ENCODE data around the gene MORF4L1.
"Not testable (repeated sequence)": the region's sequence is repeated elsewhere in the genome, so short reads cannot be mapped to it uniquely, and the experiment has no call there.

Gene MORF4L1, protein sequence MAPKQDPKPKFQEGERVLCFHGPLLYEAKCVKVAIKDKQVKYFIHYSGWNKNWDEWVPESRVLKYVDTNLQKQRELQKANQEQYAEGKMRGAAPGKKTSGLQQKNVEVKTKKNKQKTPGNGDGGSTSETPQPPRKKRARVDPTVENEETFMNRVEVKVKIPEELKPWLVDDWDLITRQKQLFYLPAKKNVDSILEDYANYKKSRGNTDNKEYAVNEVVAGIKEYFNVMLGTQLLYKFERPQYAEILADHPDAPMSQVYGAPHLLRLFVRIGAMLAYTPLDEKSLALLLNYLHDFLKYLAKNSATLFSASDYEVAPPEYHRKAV

DNA sequence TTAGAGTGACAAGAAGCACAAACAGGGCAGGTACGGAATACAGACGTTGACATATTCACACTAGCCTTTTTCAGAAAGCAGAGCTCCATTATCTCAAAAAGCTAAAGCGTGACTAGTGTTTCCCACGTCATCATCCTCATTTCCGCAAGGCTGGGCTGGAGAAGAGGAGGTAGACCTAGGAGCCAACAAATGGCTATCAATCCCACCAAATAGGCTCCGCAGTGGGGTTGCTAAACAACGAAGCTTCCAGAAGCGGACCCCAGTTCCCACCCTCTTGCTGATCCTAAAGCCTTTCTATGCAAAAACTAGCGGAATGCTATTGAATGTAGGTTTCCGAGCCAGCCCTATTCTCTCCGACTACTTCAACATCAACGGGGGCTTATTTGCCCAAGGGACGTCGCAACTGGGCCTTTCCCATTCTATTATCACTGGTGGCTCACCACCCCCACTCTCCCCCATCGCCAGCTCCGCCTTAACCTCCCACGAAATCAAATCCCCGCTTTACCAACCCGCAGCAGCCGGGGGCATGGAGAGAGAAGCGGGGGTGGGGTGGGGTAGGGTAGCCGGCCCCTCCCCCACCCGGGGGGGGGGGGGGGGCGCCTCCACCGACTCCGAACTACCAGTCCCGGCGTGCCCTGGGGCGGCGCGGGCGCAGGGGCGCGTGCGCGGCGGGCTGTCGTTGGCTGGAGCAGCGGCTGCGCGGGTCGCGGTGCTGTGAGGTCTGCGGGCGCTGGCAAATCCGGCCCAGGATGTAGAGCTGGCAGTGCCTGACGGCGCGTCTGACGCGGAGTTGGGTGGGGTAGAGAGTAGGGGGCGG lies at the start of gene MORF4L1:
Gene MORF4L1 (plus strand): TSS at position 736 of the 817 bp plus-strand sequence. CDS start 128 bp downstream, outside the sequence.
- DNase-seq (ENCODE audit: low read depth in 2 of 2): peak; percentile 89 to 92

DNA sequence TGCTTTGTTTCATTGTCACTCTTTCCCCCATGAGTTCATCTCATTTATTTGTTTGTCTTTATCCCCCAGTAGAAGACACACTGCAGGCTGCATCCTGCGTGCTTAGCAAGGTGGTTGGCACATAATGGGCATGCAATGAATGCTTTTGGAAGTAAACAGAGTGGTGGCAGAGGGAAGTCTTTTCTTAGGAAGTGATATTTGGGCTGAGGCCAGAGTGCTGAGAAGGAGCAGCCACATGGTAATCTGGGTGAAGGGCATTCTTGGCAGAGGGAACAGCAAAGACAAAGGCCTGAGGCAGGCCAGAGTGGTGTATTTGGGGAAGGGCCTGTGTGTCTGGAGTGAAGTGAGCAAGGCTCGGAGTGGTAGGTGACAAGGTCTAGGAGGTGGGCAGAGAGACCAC lies 43.8 kb upstream of the MORF4L1 start:
- no peak for DNase-seq (ENCODE audit: low read depth in 2 of 2)

DNA sequence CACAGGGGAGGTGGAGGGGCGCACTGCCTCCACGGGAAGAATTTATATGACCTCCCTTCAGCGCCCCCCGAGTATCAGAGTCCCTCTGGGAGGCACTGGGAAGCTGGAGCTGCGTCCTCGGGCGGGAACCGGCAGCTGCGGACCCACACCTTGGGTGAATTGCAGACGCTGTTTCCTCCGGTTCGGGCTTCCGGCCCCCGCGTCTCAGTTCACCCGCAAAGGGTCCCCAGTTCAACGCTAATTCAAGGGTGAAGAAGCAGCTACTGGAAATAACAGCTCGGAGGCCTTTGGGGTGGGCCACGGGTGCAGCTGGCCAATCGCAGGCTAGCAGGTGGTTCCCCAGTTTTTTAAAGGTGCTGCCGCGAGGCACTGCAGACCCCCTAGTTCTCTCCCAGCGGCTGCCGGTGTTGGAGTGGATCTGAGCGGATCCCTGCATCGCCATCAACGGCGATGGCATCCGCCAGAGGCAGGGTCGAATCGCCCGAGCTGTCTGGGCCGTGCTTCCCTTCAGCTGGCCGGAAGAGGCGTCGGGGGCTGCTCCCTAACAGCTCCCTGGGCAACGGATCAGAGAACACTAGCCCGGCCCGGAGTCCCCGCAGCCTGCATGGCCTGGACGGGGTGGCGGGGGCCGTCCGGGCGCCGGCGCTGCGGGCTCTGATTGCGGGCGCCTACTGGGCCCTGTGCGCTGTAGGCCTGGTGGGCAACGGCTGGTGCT lies 42.0 kb upstream of the MORF4L1 start:
- no peak for DNase-seq (ENCODE audit: low read depth in 2 of 2)

DNA sequence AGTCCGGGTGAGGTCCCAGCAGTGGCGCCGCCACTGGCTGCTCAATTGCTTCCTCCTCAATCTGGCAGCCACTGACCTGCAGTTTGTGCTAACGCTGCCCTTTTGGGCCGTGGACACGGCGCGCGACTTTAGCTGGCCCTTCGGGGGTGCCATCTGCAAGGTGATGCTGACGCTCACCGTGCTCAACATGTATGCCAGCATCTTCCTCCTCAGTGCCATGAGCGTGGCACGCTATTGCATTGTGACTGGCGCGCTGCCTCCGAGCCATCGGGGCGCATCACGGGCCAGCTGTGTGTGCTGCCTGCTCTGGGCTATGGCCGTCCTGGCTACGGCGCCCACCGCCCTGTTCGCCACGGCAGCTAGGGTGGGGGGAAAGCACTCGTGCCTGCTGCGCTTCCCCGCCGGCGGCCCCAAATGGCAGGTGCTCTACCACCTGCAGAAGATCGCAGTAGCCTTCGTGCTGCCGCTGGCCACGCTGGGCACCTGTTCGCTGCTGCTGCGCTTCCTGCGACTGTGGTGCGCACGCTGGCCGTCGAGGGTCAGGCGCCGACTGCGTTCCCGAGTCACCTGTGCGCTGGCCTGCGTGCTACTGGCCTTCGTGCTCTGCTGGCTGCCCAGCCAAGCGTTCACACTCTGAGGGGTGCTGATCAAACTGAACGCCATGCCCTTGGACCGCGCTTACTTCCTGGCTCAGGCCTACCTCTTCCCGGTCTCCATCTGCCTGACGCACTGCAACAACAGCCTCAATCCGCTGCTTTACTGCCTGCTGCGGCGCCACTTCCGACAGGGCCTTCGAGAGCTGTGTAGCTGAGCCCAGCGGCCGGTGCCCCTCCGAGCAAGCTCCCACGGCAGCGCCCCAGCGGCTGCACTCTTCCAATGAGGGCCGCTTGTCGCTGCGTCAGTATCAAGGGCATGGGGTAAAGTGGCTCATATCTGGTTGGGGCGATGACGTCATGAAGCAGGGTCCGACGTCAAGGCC lies 41.2 kb upstream of the MORF4L1 start:
- no peak for DNase-seq (ENCODE audit: low read depth in 2 of 2)

DNA sequence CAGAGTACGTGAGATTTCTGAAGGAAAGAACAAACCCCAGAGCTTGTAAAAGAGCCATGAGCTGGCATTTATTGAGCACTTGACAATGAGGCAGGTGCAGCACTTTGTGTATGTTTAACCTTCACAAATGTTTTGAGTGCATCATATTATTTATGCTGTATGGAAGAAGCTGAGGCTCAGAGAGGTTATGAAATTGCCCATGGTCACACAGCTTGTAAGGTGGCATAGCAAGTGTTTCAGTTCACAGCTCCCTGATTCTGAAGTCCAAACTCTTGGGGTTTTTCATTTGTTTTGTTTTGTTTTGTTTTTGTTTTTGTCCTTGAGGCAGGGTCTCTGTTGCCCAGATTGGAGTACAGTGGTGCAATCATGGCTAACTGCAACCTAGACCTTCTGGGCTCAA lies 36.4 kb upstream of the MORF4L1 start:
- no peak for DNase-seq (ENCODE audit: low read depth in 2 of 2)

DNA sequence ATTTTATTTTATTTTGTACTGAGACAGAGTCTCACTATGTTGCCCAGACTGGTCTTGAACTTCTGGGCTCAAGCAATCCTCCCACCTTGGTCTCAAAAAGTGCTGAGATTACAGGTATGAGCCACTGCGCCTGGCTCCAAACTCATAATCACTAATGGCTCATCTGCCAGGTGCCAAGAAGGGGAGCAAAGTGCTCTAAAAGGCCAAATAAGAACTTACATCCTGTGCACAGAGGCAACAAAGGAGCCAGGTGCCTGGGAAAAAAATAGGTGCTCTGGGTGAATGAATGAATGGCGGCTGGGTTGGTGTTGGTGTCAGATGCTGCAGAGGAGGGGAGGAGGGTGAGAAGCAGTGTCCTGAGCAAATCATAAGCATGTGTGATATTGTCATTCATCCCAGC lies 35.6 kb upstream of the MORF4L1 start:
- DNase-seq (ENCODE audit: low read depth in 2 of 2): no peak

DNA sequence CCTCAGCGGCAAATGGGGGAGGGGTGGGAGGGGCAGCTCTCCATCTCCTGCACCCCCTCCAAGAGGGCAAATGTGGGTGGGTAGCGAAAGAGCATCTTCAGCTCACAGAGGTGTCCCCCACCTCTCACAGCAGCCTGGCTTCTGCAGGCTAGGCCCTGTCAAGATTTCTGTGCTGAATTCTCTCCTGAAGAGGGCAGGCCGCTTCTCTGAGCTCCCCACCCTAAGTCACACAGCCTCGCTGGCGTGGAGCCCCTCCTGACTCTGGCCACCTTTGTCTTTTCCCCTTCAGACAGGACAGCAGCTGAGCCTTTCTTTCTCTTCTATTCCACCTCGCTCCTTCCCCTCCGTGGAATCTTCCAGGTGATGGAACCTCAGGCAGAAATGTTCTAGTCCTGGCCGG lies 35.1 kb upstream of the MORF4L1 start:
- no peak for DNase-seq (ENCODE audit: low read depth in 2 of 2)

DNA sequence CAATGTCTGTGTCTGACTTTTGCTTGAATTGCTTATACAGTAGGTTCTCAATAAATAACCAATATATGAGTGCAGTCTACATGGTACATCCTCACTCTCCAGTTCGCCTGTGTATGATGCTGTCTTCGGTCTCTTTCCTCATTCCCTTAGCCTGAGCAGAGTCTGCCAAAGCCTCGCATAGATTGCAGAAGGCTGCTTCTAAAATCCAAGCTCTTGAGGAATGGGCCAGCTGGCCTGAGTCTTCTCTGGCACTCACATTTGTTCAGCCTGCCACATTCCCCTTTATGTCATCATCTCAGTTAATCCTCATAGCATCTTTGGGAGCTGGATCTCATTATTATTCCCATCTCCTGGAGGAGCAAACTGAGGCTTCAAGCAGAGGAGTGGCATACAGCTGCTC lies 34.2 kb upstream of the MORF4L1 start:
- DNase-seq (ENCODE audit: low read depth in 2 of 2): no peak

DNA sequence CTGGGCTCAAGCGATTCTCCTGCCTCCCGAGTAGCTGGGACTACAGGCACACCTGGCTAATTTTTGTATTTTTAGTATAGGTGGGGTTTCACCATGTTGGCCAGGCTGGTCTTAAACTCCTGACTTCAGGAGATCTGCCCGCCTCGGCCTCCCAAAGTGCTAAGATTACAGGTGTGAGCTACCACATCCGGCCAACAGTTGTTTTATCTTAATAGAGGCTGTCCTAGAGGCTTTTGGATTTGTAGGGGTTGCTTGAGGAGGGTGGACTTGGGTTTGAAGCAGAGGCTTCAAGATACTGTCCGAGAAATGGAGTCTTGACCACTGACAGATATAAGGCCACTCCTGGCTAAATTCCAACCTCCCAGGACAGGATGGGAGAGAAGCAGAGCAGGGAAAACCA lies 33.5 kb upstream of the MORF4L1 start:
- DNase-seq (ENCODE audit: low read depth in 2 of 2): not testable (repeated sequence)

DNA sequence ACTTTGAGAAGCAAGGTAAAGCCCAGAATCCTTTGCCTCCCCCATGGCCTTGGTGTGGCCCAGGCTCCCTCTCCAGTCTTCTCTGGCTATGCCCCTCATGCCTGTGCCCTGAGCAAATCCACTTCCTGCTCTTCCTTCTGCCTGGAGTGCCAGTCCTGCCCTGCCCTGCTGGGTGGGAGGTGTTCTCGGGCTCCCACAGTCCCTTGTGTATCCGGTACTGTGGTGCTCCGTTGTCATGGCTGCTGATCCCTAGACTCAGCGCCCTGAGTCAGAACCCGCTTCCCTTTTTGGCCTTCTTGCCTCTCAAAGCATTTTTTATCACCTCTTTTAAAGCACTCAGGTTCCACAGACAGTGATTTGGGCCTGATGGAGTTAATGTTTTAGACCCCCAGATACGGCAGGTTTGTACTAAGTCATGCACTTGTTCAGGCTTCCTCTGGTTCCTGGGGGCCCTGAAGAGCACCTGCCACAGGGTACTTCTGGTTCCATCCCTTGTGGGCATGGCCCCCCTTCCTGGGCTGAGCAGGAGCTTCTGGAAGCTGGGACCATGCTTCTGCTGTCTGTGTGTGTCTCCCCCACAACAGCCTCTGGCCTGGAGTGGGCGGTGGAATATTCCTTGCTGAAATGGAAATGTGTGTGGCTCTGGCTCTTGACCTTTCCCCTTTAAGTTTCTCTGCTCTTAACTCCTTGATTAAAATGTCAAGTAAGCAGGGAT lies 31.9 kb upstream of the MORF4L1 start:
- no peak for DNase-seq (ENCODE audit: low read depth in 2 of 2)

DNA sequence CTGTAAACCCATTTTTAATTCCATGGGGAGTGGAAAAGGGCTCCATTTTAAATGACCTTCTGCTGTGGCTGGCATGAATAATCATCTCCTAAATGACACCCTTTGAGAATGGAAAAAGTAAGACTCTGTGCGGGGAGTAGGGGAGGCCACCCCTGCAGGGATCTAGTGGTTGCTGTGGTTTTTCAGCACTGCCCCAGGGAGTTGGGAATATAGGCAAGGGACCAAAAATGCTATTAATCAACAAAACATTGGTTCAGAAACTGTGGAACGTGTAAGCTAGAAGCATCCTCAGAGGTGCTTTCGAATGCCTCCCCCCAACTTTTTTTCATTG lies 31.3 kb upstream of the MORF4L1 start:
- DNase-seq (ENCODE audit: low read depth in 2 of 2): no peak

DNA sequence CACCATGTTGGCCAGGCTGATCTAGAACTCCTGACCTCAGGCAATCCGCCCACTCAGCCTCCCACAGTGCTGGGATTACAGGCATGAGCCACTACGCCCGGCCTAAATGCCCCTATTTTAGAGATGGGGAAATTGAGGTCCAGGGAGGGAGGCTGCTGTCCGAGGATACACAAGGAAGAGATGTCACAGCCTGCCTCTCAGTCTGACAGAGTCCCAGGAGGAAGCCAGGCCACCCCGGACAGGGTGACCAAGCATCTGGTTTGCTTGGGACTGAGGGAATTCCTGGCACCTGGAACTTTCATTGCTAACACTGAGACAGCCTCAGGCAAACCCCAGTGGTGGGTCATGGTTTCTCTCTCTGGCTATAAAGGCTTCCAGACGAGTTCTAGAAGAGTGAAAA lies 30.8 kb upstream of the MORF4L1 start:
- DNase-seq (ENCODE audit: low read depth in 2 of 2): no peak

DNA sequence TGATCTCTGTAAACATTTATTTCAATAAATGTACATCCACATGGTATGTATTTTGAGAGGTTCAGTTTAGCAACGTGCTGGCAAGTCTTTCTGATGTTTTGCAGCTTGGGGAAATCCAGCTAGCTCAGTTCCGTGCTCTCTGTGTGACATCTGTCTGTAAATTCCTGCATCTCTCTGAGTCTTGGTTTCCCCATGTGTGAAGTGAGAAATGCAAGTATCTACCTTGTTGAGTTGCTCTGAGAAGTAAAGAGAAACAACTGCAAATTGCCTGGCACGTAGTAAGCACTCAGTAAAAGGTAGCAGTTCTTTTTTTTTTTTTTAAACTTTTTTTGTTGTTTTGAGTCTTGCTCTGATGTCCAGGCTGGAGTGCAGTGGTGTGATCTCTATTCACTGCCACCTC lies 30.2 kb upstream of the MORF4L1 start:
- DNase-seq (ENCODE audit: low read depth in 2 of 2): no peak

DNA sequence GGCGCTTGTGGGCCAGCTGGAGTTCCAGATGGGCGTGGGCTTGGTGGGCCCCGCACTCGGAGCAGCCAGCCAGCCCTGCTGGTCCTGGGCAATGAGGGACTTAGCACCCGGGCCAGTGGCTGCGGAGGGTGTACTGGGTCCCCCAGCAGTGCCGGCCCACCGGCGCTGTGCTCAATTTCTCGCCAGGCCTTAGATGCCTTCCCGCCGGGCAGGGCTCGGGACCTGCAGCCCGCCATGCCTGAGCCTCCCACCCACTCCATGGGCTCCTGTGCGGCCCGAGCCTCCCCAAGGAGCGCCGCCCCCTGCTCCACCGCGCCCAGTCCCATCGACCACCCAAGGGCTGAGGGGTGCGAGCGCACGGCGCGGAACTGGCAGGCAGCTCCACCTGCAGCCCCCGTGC lies 25.8 kb upstream of the MORF4L1 start:
- DNase-seq (ENCODE audit: low read depth in 2 of 2): not testable (repeated sequence)

DNA sequence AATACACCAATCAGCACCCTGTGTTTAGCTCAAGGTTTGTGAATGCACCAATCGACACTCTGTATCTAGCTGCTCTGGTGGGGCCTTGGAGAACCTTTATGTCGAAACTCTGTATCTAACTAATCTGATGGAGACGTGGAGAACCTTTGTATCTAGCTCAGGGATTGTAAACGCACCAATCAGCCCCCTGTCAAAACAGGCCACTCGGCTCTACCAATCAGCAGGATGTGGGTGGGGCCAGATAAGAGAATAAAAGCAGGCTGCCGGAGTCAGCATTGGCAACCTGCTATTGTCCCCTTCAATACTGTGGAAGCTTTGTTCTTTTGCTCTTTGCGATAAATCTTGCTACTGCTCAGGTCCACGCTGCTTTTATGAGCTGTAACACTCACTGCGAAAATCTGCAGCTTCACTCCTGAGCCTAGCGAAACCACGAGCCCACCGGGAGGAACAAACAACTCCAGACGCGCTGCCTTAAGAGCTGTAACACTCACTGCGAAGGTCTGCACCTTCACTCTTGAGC lies 25.2 kb upstream of the MORF4L1 start:
- not testable (repeated sequence) for DNase-seq (ENCODE audit: low read depth in 2 of 2)

DNA sequence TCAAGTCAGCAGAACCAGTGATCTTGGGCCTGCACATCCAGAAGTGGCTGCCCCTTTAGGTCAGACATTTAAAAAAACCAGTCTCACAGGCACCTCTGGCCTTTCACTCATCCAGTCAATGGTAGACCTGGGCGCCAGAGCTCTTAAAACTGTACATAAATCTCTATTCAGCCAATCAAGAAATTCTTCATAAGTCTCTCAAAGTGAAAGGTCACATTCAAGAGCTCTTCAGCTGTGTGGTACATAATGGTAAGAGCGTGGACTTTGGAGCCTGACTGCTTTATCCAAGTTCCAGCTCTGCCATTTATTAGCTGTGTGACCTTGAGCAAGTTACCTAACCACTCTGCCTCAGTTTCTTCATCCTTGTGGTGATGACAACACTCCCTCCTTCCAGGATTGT lies 22.3 kb upstream of the MORF4L1 start:
- DNase-seq (ENCODE audit: low read depth in 2 of 2): no peak

DNA sequence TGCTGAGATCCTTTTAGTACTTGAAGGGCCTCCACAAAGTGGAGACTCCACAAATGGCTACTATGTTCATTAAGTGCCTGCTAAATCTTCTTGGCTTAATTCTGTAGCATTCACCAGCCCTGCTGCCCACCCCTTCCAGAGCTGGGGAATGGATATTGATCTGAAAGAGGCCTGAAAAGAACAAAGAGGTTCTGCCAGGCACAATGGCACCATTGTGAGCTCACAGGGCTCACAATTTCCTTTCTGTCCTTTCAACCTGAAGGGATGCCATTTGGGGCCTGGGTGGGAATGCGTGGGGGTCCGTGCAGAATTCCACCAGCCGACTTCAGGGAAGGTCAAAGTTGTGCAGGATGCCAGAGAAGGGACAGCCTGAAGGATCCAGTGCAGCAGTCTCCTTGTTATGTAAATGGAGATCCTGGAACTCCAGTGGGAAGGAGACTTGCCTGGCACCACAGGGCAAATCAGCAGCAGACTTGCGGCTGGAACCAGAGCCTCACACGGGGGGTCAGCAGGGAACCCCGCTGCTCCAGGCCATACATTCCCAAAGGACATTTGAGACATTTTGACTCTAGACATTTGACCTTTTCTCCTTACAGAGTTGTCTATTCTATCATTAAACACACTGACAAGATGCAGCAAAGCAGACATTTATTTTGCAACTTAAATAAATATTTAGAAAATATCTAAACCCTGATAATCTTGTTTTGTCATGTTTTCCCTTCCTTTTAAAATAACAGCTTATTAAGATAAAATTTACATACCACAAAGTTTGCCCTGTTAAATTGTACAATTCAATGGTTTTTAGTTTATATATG lies 21.5 kb upstream of the MORF4L1 start:
- no peak for DNase-seq (ENCODE audit: low read depth in 2 of 2)

DNA sequence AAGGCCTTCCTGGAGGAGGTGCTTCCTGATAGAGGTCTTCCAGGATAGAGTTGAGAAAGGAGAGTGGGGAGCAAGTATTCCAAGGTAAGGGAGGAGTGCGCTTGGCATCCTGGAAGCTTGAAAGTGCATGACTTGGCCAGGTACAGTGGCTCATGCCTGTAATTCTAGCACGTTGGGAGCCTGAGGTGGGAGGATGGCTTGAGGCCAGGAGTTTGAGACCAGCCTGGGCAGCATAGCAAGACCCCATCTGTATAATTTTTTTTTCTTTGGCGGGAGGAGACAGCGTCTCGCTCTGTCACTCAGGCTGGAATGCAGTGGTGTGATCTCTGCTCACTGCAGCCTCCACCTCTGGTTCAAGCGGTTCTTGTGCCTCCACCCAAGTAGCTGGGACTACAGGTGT lies 19.2 kb upstream of the MORF4L1 start:
- no peak for DNase-seq (ENCODE audit: low read depth in 2 of 2)

DNA sequence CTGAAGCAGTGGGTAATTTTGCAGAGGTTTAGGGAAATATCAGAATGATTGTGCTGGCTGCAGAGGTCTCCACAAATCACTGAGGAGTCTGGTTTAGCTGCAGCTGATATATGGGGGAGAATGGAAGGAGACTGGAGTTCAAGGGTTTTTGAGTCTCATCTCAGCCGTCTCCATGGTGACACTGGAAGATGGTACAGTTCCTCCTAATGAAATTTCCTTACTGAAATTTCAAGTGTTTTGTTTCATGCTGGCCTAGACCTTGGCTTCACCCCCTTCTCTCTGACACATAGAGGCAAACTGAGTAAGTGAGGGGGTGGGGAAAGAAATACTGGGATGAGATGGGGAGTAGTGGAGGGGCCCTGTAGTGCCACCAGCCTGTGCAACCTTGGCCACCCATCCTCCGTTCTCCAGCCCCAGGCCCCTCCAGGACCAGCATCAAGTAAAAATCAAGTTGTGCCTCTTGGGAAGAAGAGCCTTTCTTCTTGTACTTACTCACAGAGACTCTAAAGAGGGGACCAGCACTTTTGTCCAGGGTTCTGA lies 17.8 kb upstream of the MORF4L1 start:
- no peak for DNase-seq (ENCODE audit: low read depth in 2 of 2)

Data from stimulated activated CD8-positive, alpha-beta memory T cell treated with anti-CD3 and anti-CD28 coated beads, Interleukin-7, amount 100 ng/mL, for 1 hour (primary cell).